ENCODE results near the gene CYB561D1. TPM values are rescaled to one million over a fixed set of nuclear protein-coding genes. Genes with fewer than 3 reads are reported as not detected.

Gene CYB561D1
- total RNA-seq, 2 experiments from 2014 or later: 19.5 to 21.4 TPM

- H3K27ac Mint-ChIP-seq: no peak overlapping the region
- peaks cover 39% of the 10 kb centered on the region for H3K36me3 Mint-ChIP-seq (ENCODE audit: low read depth)
- peak overlapping the region; percentile 96 for H3K4me3 Mint-ChIP-seq
- H3K4me1 Mint-ChIP-seq: peaks cover 60% of the 10 kb centered on the region
- no peak for DNase-seq
- H3K27me3 Mint-ChIP-seq: no peaks in the 10 kb centered on the region
- CTCF ChIA-PET: interaction anchor here (1.1 to 25.9 kb wide), 4 partner anchors 11 to 40 kb away, joined by 3 to 779 read pairs (median 95); partner anchors contain the start of genes AMIGO1, ATXN7L2 and GPR61
- POLR2A ChIA-PET: interaction anchor here (1.1 to 8.1 kb wide), 3 partner anchors 11 to 145 kb away, joined by 3 to 64 read pairs (median 6); partner anchors contain the start of genes ATXN7L2 and GNAI3
- no peaks in the 10 kb centered on the region for H3K9me3 Mint-ChIP-seq
Observed at GRCh38 chr1:109495738-109496137, 1.8 kb downstream of the CYB561D1 start.

DNA sequence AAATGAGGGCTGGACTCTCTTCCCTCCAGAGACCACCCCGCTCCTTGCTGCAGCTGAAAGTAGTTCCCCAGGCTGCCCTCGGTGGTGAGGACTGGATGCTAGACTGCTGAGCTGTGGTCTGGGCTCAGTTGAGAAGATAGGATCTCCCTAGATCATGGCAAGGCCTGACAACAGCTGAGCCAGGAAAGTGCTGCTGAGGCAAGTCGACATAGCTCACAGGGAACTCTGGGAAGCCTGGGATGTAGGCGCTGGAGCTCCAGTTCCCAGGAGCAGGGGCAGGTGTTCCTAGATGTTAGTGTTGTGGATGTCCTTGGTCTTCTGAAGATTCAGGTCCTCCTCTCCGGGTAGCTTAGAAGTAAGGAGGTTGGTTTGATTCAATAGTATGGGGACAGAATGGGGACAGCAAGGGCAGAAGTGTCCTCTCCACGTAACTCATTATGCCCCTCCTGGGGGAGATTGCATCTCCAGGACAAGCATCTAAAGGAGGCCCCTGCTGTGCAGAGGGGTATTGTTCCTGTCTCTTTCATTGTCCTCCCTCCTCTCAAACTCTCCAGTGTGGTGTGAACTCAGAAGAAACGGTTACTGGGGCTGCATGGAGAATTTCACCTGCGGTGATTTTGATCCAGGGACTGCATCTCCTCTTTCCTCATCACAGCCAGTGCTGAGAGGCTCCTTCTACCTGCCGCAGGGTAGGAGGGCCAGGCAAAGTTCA lies 3.7 kb downstream of the CYB561D1 start:
- H3K36me3 Mint-ChIP-seq (ENCODE audit: low read depth): peaks cover 42% of the 10 kb centered on the region
- CTCF ChIA-PET: interaction anchor here (0.8 to 25.9 kb wide), 8 partner anchors 8 to 218 kb away, joined by 3 to 779 read pairs (median 4); partner anchors contain the start of genes AMIGO1, ATXN7L2, GPR61 and PSRC1
- DNase-seq: no peak
- no peak overlapping the region for H3K4me3 Mint-ChIP-seq
- peaks cover 78% of the 10 kb centered on the region for H3K4me1 Mint-ChIP-seq
- no peaks in the 10 kb centered on the region for H3K27me3 Mint-ChIP-seq
- H3K27ac Mint-ChIP-seq: no peak overlapping the region
- H3K9me3 Mint-ChIP-seq: no peaks in the 10 kb centered on the region
- POLR2A ChIA-PET: interaction anchor here (0.7 to 8.1 kb wide), 7 partner anchors 12 to 72 kb away, joined by 3 to 64 read pairs (median 4); partner anchors contain the start of genes AMIGO1 and ATXN7L2

GRCh38 chr1:109498161-109498801 lies 4.4 kb downstream of the CYB561D1 start:
- no peak overlapping the region for H3K4me3 Mint-ChIP-seq
- peaks cover 42% of the 10 kb centered on the region for H3K36me3 Mint-ChIP-seq (ENCODE audit: low read depth)
- no peak for DNase-seq
- POLR2A ChIA-PET: interaction anchor here (0.7 to 8.1 kb wide), 5 partner anchors 14 to 73 kb away, joined by 4 to 64 read pairs (median 10); partner anchors contain the start of gene ATXN7L2
- no peaks in the 10 kb centered on the region for H3K27me3 Mint-ChIP-seq
- H3K27ac Mint-ChIP-seq: peak overlapping the region; percentile 3
- peaks cover 82% of the 10 kb centered on the region for H3K4me1 Mint-ChIP-seq
- CTCF ChIA-PET: interaction anchor here (0.7 to 25.9 kb wide), 11 partner anchors 8 to 481 kb away, joined by 3 to 779 read pairs (median 4); partner anchors contain the start of genes AMIGO1, ATXN7L2, GNAI3 and GPR61
- H3K9me3 Mint-ChIP-seq: no peaks in the 10 kb centered on the region

DNA sequence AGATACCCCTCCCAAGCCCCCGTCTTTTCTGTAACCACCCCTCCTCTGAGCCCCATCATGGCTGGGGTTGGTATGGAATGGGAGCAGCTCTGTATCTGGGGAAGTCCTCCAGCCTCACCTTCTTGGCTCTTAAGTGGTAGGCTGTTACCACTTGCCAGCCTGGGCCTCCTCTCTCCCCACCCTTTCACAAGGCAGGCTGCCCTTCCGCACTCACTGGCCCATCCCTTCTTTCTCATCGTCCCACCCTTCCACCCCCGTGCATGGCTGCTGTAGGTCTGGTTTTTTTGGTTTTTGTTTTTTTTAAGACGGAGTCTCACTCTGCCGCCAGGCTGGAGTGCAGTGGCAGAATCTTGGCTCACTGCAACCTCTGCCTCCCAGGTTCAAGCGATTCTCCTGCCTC lies 5.2 kb downstream of the CYB561D1 start:
- Mint-ChIP-seq H3K4me1 (peaks cover 87% of the 10 kb centered on the region), H3K27ac (no peak overlapping the region), H3K27me3 (no peaks in the 10 kb centered on the region), H3K4me3 (no peak overlapping the region), H3K9me3 (no peaks in the 10 kb centered on the region), H3K36me3 (ENCODE audit: low read depth) (peaks cover 41% of the 10 kb centered on the region)
- ChIA-PET POLR2A (interaction anchor here (1.6 to 8.1 kb wide), 3 partner anchors 15 to 49 kb away, joined by 5 to 64 read pairs (median 24); partner anchors contain the start of genes ATXN7L2 and GNAI3), CTCF (interaction anchor here (0.6 to 25.9 kb wide), 10 partner anchors 9 to 482 kb away, joined by 3 to 779 read pairs (median 4); partner anchors contain the start of genes ATXN7L2, GNAI3 and GPR61)
- DNase-seq: no peak

- POLR2A ChIA-PET: interaction anchor here (1.0 to 3.9 kb wide), 6 partner anchors 11 to 75 kb away, joined by 3 to 25 read pairs (median 6); partner anchors contain the start of genes ATXN7L2 and GNAI3
- H3K36me3 Mint-ChIP-seq (ENCODE audit: low read depth): peaks cover 37% of the 10 kb centered on the region
- peak overlapping the region; percentile 47 for H3K27ac Mint-ChIP-seq
- DNase-seq: peak; percentile 54
- CTCF ChIA-PET: interaction anchor here (0.7 to 25.9 kb wide), 9 partner anchors 8 to 49 kb away, joined by 3 to 779 read pairs (median 3); partner anchors contain the start of genes GNAI3 and GPR61
- H3K4me3 Mint-ChIP-seq: no peak overlapping the region
- H3K9me3 Mint-ChIP-seq: no peaks in the 10 kb centered on the region
- H3K4me1 Mint-ChIP-seq: peaks cover 85% of the 10 kb centered on the region
- H3K27me3 Mint-ChIP-seq: no peaks in the 10 kb centered on the region
Observed at GRCh38 chr1:109499661-109500536, 6.0 kb downstream of the CYB561D1 start.

- H3K4me3 Mint-ChIP-seq: no peak overlapping the region
- peaks cover 34% of the 10 kb centered on the region for H3K36me3 Mint-ChIP-seq (ENCODE audit: low read depth)
- no peaks in the 10 kb centered on the region for H3K27me3 Mint-ChIP-seq
- POLR2A ChIA-PET: interaction anchor here (1.0 to 3.9 kb wide), 5 partner anchors 10 to 76 kb away, joined by 3 to 25 read pairs (median 7); partner anchors contain the start of gene ATXN7L2
- CTCF ChIA-PET: interaction anchor here (1.4 to 25.9 kb wide), 3 partner anchors 9 to 34 kb away, joined by 3 to 779 read pairs (median 139); partner anchors contain the start of genes CYB561D1 and GPR61
- no peaks in the 10 kb centered on the region for H3K9me3 Mint-ChIP-seq
- H3K4me1 Mint-ChIP-seq: peaks cover 79% of the 10 kb centered on the region
- DNase-seq: no peak
- H3K27ac Mint-ChIP-seq: peak overlapping the region; percentile 84
Observed at GRCh38 chr1:109500941-109501381, 7.1 kb downstream of the CYB561D1 start.

DNA sequence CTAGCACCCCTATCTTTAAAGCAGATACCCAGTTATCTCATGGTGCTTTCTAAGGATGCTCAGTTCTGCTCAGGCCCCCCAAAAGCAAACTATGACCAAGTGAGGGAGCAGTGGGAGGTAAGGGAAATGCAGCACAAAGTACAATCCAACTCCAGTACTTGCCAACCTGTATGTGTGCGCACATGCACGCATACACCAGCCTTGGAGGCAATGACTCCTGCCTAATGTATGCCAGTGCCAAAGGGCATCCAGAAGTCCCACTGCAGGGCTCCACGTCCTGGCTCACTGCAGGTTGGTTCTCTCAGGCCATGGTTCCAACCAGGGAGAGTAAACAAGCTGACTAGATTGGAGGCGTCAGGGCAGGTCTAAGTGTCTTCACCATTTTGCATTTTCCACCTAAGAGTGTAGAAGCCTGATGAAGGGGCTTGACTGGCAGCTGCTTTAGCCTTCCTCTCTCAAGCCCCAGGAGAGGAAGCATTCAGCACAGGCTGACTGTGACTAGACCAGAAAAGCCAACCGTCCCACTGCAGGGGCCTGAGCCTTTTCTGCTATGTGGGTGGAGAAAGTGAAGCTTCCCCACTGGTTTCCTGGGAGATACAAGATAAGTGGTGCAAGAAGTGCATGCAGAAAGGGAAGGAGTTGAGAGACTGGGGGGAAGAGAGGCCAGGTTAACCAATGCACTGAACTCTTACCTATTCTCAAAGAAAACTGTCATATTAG lies 7.9 kb downstream of the CYB561D1 start:
- H3K27ac Mint-ChIP-seq: peak overlapping the region; percentile 84
- H3K36me3 Mint-ChIP-seq (ENCODE audit: low read depth): peaks cover 26% of the 10 kb centered on the region
- H3K9me3 Mint-ChIP-seq: no peaks in the 10 kb centered on the region
- H3K4me1 Mint-ChIP-seq: peaks cover 70% of the 10 kb centered on the region
- CTCF ChIA-PET: interaction anchor here (0.7 to 25.9 kb wide), 5 partner anchors 10 to 483 kb away, joined by 3 to 779 read pairs (median 4); partner anchors contain the start of genes AHCYL1, CYB561D1, GPR61 and PSMA5
- H3K27me3 Mint-ChIP-seq: no peaks in the 10 kb centered on the region
- H3K4me3 Mint-ChIP-seq: peak overlapping the region; percentile 2
- POLR2A ChIA-PET: interaction anchor here (0.8 to 3.9 kb wide), 12 partner anchors 8 to 424 kb away, joined by 3 to 25 read pairs (median 5); partner anchors contain the start of genes ATXN7L2, CYB561D1 and GNAI3
- no peak for DNase-seq

GRCh38 chr1:109502364-109502851 lies 8.5 kb downstream of the CYB561D1 start:
- no peaks in the 10 kb centered on the region for H3K9me3 Mint-ChIP-seq
- H3K27me3 Mint-ChIP-seq: no peaks in the 10 kb centered on the region
- H3K27ac Mint-ChIP-seq: peak overlapping the region; percentile 84
- ChIA-PET POLR2A (interaction anchor here (0.8 to 3.9 kb wide), 12 partner anchors 8 to 423 kb away, joined by 3 to 25 read pairs (median 4); partner anchors contain the start of genes ATXN7L2, CYB561D1, GNAI3 and SARS1), CTCF (interaction anchor here (0.7 to 25.9 kb wide), 5 partner anchors 10 to 482 kb away, joined by 3 to 779 read pairs (median 4); partner anchors contain the start of genes AHCYL1, CYB561D1, GPR61 and PSMA5)
- peak overlapping the region; percentile 36 for H3K4me3 Mint-ChIP-seq
- H3K4me1 Mint-ChIP-seq: peaks cover 68% of the 10 kb centered on the region
- H3K36me3 Mint-ChIP-seq (ENCODE audit: low read depth): peaks cover 24% of the 10 kb centered on the region
- DNase-seq: peak; percentile 43

- H3K4me1 Mint-ChIP-seq: peaks cover 68% of the 10 kb centered on the region
- no peak for DNase-seq
- peak overlapping the region; percentile 15 for H3K27ac Mint-ChIP-seq
- peaks cover 16% of the 10 kb centered on the region for H3K36me3 Mint-ChIP-seq (ENCODE audit: low read depth)
- CTCF ChIA-PET: interaction anchor here (0.9 to 25.9 kb wide), 4 partner anchors 11 to 32 kb away, joined by 3 to 779 read pairs (median 72); partner anchors contain the start of genes ATXN7L2, CYB561D1 and GPR61
- H3K27me3 Mint-ChIP-seq: peaks cover 11% of the 10 kb centered on the region
- H3K9me3 Mint-ChIP-seq: no peaks in the 10 kb centered on the region
- POLR2A ChIA-PET: interaction anchor here (0.9 to 3.9 kb wide), 6 partner anchors 10 to 79 kb away, joined by 3 to 25 read pairs (median 4); partner anchors contain the start of genes ATXN7L2, CYB561D1 and GNAI3
- no peak overlapping the region for H3K4me3 Mint-ChIP-seq
Observed at GRCh38 chr1:109503935-109504334, 10.0 kb downstream of the CYB561D1 start.

DNA sequence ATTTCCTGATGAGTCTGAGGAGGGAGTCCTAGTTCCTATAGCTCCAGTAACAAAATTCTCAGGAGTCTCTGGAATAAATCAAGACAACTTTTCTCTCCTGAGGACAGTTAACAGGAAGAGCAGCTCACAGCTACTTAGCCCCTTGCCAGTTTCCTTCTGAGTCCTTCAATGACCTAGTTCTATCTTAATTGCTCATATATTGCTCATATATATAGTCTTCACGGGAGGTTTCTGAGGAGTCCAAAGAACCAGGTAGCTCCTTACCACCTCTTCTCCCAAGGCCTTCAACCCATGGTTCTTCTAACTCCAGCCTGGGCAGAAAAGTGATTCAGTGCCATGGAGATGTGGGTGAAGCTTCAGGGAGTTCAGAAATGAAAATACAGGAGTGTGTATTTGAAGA lies 11.1 kb downstream of the CYB561D1 start:
- DNase-seq: no peak
- H3K27me3 Mint-ChIP-seq: peaks cover 16% of the 10 kb centered on the region
- H3K4me3 Mint-ChIP-seq: no peak overlapping the region
- ChIA-PET POLR2A (interaction anchor here (0.9 to 3.0 kb wide), 7 partner anchors 11 to 80 kb away, joined by 3 to 17 read pairs (median 5); partner anchors contain the start of genes ATXN7L2, CYB561D1 and GNAI3), CTCF (interaction anchor here (0.7 to 25.9 kb wide), 8 partner anchors 10 to 228 kb away, joined by 3 to 779 read pairs (median 4); partner anchors contain the start of genes ATXN7L2, CYB561D1 and GPR61)
- H3K27ac Mint-ChIP-seq: no peak overlapping the region
- peaks cover 63% of the 10 kb centered on the region for H3K4me1 Mint-ChIP-seq
- peaks cover 11% of the 10 kb centered on the region for H3K36me3 Mint-ChIP-seq (ENCODE audit: low read depth)
- H3K9me3 Mint-ChIP-seq: no peaks in the 10 kb centered on the region
